K562 (cell line): Measurements from ENCODE around the gene IGLON5.

Source experiments
- CTCF ChIP-seq, 3 experiments: IDR thresholded peaks in 2 of 3; conservative IDR thresholded peaks in 1 of 3; 2 replicates each; pipeline ENCODE4 v1.5.1; 2011 to 2012; ENCODE audit warnings: low read length in 3 of 3, mild to moderate bottlenecking in 3 of 3, control low read depth in 2 of 3, improper control_type of control experiment in 1 of 3, inconsistent platforms in 1 of 3, low read depth in 1 of 3, mixed read lengths in 1 of 3, moderate library complexity in 1 of 3; ENCODE audit not compliant: insufficient read depth in 2 of 3
- HNRNPK ChIP-seq: fragments of 200-400 bp; formaldehyde crosslinking; IDR thresholded peaks from one replicate; pipeline ENCODE4 v1.6.1; 2018; ENCODE audit warnings: mild to moderate bottlenecking, low read depth, low read length; ENCODE audit not compliant: poor library complexity, severe bottlenecking
- MEF2D ChIP-seq: conservative IDR thresholded peaks from 2 replicates; pipeline ENCODE4 v1.6.1; 2016; ENCODE audit warnings: low read depth, missing genetic modification characterization, missing compliant biosample characterization
- REST ChIP-seq, 2 experiments: fragments of 450-650 bp; formaldehyde crosslinking in 1 of 2; IDR thresholded peaks; 2 replicates each; pipeline versions ENCODE4 v1.4.0 to v1.6.1; 2014 to 2020; ENCODE audit warnings: mild to moderate bottlenecking in 2 of 2, borderline replicate concordance in 1 of 2, low read depth in 1 of 2
- TRIM24 ChIP-seq, 2 experiments: fragments of 450-650 bp; IDR thresholded peaks; 2 replicates each; pipeline ENCODE4 v1.6.1; 2016

- TF ChIP-seq CTCF (IDR thresholded peaks at IDR 0.05 in 2 of 3, conservative IDR thresholded peaks at IDR 0.05 in 1 of 3; ENCODE audit: insufficient read depth in 2 of 3, low read depth in 1 of 3, low read length in 3 of 3) (no peak), MEF2D (tag) (no peak), REST (IDR thresholded peaks at IDR 0.05; ENCODE audit: borderline replicate concordance) (no peak), REST (CRISPR knock-in tag; IDR thresholded peaks at IDR 0.05; ENCODE audit: low read depth) (no peak), TRIM24 (IDR thresholded peaks at IDR 0.05) (no peak), HNRNPK (no peak)
Measured at GRCh38 chr19:51325161-51325976, 13.9 kb downstream of the IGLON5 start.
